ENCODE results near the gene LRRC72. TPM values are rescaled to one million over a fixed set of nuclear protein-coding genes. Genes with fewer than 3 reads are reported as not detected.
A peak's percentile ranks its signal among the peaks of the same experiment; 100 is the strongest.

LRRC72 gene
- total RNA-seq, 1 donor from 2014 or later, result not detected

- Histone ChIP-seq H3K27me3 (ENCODE audit: control insufficient read depth, insufficient read depth, low read length) (no peaks in the 10 kb centered on the region), H3K4me3 (ENCODE audit: low read depth, low read length) (no peak overlapping the region), H3K36me3 (ENCODE audit: control insufficient read depth, insufficient read depth, low read length) (no peaks in the 10 kb centered on the region)
- FAIRE-seq, result no peak
- peak; percentile 54 for DNase-seq (ENCODE audit: low read depth)
- TF ChIP-seq, protein P1, sequence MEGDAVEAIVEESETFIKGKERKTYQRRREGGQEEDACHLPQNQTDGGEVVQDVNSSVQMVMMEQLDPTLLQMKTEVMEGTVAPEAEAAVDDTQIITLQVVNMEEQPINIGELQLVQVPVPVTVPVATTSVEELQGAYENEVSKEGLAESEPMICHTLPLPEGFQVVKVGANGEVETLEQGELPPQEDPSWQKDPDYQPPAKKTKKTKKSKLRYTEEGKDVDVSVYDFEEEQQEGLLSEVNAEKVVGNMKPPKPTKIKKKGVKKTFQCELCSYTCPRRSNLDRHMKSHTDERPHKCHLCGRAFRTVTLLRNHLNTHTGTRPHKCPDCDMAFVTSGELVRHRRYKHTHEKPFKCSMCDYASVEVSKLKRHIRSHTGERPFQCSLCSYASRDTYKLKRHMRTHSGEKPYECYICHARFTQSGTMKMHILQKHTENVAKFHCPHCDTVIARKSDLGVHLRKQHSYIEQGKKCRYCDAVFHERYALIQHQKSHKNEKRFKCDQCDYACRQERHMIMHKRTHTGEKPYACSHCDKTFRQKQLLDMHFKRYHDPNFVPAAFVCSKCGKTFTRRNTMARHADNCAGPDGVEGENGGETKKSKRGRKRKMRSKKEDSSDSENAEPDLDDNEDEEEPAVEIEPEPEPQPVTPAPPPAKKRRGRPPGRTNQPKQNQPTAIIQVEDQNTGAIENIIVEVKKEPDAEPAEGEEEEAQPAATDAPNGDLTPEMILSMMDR (IDR thresholded peaks at IDR 0.05; ENCODE audit: insufficient read depth, low read length, severe bottlenecking), result no peak
Measured at GRCh38 chr7:16492513-16493062, 34.0 kb upstream of the LRRC72 start.

DNA sequence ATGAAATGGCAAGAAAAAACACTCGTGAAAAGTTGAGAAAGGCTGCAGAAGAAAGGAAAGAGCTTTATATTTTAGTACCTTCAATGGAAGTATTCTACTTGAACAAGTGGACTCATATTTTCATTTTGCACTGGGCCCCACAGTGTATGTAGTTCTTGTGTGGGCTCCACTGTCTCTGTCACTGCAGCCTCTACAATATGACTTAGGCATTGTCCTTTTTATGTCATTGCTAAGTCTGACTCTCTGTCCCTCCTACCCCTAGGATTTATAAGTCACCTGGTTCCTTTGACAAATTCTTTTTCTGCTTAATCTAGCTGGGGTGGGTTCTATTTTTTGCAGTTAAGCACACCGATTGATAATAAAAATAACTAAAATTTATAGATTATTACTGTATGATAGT lies 33.4 kb upstream of the LRRC72 start:
- no peak for FAIRE-seq
- TF ChIP-seq, protein P1 (IDR thresholded peaks at IDR 0.05; ENCODE audit: insufficient read depth, low read length, severe bottlenecking), result no peak
- Histone ChIP-seq H3K4me3 (ENCODE audit: low read depth, low read length) (no peak overlapping the region), H3K36me3 (ENCODE audit: control insufficient read depth, insufficient read depth, low read length) (no peaks in the 10 kb centered on the region), H3K27me3 (ENCODE audit: control insufficient read depth, insufficient read depth, low read length) (no peaks in the 10 kb centered on the region)
- DNase-seq (ENCODE audit: low read depth), result no peak

GRCh38 chr7:16494551-16494950 lies 32.1 kb upstream of the LRRC72 start:
- H3K4me3 ChIP-seq (ENCODE audit: low read depth, low read length), result no peak overlapping the region
- no peak for FAIRE-seq
- TF ChIP-seq, protein P1 (IDR thresholded peaks at IDR 0.05; ENCODE audit: insufficient read depth, low read length, severe bottlenecking), result no peak
- H3K27me3 ChIP-seq (ENCODE audit: control insufficient read depth, insufficient read depth, low read length), result no peaks in the 10 kb centered on the region
- DNase-seq (ENCODE audit: low read depth), result no peak
- no peaks in the 10 kb centered on the region for H3K36me3 ChIP-seq (ENCODE audit: control insufficient read depth, insufficient read depth, low read length)

- FAIRE-seq, result no peak
- TF ChIP-seq, protein P1 (IDR thresholded peaks at IDR 0.05; ENCODE audit: insufficient read depth, low read length, severe bottlenecking), result no peak
- peak; percentile 66 for DNase-seq (ENCODE audit: low read depth)
- Histone ChIP-seq H3K4me3 (ENCODE audit: low read depth, low read length) (no peak overlapping the region), H3K36me3 (ENCODE audit: control insufficient read depth, insufficient read depth, low read length) (no peaks in the 10 kb centered on the region), H3K27me3 (ENCODE audit: control insufficient read depth, insufficient read depth, low read length) (no peaks in the 10 kb centered on the region)
Measured at GRCh38 chr7:16494955-16495719, 31.5 kb upstream of the LRRC72 start.

DNA sequence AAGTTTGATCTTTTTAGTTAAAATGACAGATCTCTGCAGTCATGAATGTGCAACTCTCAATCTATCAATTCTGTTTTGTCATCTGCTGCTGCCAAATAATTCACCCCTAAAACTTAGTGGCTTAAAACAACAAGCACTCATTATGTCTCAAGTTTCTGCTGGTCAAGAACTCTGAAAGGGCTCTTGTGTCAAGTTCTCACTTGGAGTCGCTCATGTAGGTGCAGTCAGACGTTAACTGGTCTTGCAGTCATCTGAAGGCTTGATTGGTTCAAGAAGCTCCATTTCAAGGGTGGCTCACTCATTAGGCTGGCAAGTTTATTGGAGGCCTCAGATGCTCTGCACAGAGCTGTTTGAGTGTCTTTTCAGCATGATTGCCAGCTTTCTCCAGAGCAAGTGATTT lies 28.5 kb upstream of the LRRC72 start:
- TF ChIP-seq, protein P1 (IDR thresholded peaks at IDR 0.05; ENCODE audit: insufficient read depth, low read length, severe bottlenecking), result no peak
- no peak overlapping the region for H3K4me3 ChIP-seq (ENCODE audit: low read depth, low read length)
- DNase-seq (ENCODE audit: low read depth), result no peak
- no peaks in the 10 kb centered on the region for H3K36me3 ChIP-seq (ENCODE audit: control insufficient read depth, insufficient read depth, low read length)
- no peaks in the 10 kb centered on the region for H3K27me3 ChIP-seq (ENCODE audit: control insufficient read depth, insufficient read depth, low read length)
- FAIRE-seq, result peak; percentile 28
